ENCODE measurements around the gene ZFAND3.

GRCh38 chr6:38030380-38030779 lies 210.9 kb downstream of the ZFAND3 start:
- TF ChIP-seq POLR2AphosphoS5 (IDR thresholded peaks at IDR 0.05): no peak
- no peak for TF ChIP-seq CTCF (IDR thresholded peaks at IDR 0.05 in 8 of 11, conservative IDR thresholded peaks at IDR 0.05 in 3 of 11)
- no peak for TF ChIP-seq POLR2A (IDR thresholded peaks at IDR 0.05)

Measured in spleen (tissue), 7 donors.